GM21381 (cell line): ENCODE measurements around the gene POLR2B.

Experiments
- ATAC-seq: cut with Tn5 transposase; IDR thresholded peaks from one replicate; pipeline ENCODE4 v1.9.1; 2021; ENCODE audit warnings: mild to moderate bottlenecking, moderate library complexity; ENCODE audit not compliant: unreplicated experiment

The POLR2B gene

DNA sequence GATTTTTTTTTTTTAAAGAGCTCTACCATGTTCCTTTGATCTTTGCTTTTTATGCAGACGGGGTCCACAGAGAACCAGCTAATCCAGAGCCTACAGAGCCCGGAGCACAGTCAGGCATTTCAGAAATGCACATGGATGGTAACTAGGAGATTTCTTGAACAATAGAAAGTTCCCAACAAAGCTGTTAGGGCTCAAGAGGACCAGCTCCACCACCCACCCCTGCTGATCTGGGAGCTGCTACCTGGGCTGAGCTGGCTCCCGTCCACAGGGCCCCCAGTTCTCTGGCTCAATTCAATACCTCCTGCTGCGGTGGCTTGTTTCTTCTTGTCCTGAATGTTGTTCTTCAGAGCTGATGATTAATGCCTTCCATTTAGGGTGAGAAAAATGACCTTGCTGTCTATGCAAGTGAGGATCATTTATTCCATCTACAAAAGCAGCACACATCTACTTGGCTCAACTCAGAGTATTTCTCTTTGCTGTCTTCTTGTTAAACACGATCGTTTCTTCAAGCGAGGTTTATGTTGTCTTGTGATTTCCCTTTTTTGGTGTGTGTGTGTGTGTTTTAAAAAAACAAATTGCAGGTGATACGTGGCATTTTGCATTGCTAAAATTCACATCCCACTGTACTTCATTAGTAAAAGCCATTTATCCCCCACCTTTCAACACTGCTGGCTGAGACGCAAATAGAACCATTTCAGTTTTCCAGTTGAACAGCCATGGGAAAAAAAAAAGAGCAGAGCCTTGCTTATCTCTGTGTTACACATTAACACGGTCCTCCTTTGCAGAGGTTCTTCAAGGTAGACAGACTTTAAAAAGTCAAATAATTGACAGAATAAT, 100.2 kb downstream of the POLR2B start:
- no peak for ATAC-seq
